A673 (cell line): ENCODE data around the gene PCDHGA6.

ENCODE experiments used
- EZH2 ChIP-seq: fragments of 200-600 bp; sonication (generic); IDR thresholded peaks from 2 replicates; pipeline ENCODE4 v1.6.1; 2017; ENCODE audit warnings: borderline replicate concordance, low read depth, mild to moderate bottlenecking, mixed read lengths, antibody characterized with exemption, low read length; ENCODE audit not compliant: poor library complexity, severe bottlenecking
- TF ChIP-seq, protein P1 (sequence below): fragments of 300-800, 200-600 bp; sonication (generic); conservative IDR thresholded peaks from 2 replicates; pipeline ENCODE4 v1.5.1; 2017; ENCODE audit warnings: low read depth, mild to moderate bottlenecking, antibody characterized with exemption, low read length, moderate library complexity, mixed read lengths

DNA sequence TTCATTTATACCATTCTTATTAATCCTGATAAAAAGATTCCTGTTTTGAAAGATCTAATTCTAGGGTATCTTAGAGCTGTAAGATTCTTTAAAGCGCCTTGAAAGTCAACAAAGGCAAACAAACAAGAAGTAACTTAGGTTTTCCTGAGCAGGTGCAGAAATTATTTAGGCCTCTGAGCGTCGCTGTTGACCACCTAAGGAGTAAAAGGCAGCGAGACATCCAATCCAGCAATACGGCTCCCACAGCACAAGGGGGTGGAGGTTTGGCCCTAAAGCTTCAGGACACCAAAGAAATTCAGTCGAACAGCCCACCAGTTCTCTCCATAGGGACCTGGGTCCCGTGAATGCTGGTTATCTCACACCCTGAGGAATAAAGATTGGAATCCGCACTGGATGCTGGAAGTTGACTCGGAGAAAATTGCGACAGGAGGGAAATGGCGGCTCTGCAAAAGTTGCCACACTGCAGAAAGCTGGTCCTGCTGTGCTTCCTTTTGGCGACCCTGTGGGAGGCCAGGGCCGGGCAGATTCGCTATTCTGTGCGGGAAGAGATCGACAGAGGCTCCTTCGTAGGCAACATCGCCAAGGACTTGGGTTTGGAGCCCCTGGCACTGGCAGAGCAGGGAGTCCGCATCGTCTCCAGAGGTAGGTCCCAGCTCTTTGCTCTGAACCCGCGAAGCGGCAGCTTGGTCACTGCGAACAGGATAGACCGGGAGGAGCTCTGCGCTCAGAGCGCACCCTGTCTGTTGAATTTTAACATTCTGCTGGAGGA is 35.0 kb upstream of the PCDHGA6 start, which contains the start of gene PCDHGA2:
- TF ChIP-seq, protein P1, sequence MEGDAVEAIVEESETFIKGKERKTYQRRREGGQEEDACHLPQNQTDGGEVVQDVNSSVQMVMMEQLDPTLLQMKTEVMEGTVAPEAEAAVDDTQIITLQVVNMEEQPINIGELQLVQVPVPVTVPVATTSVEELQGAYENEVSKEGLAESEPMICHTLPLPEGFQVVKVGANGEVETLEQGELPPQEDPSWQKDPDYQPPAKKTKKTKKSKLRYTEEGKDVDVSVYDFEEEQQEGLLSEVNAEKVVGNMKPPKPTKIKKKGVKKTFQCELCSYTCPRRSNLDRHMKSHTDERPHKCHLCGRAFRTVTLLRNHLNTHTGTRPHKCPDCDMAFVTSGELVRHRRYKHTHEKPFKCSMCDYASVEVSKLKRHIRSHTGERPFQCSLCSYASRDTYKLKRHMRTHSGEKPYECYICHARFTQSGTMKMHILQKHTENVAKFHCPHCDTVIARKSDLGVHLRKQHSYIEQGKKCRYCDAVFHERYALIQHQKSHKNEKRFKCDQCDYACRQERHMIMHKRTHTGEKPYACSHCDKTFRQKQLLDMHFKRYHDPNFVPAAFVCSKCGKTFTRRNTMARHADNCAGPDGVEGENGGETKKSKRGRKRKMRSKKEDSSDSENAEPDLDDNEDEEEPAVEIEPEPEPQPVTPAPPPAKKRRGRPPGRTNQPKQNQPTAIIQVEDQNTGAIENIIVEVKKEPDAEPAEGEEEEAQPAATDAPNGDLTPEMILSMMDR, result peak; percentile 55
- TF ChIP-seq EZH2, result no peak
